OCI-LY1 (cell line): ENCODE measurements around the gene PREX1.

ENCODE experiments used
- H2AFZ ChIP-seq: fragments of 200-600 bp; sonication (generic), shearing (Covaris generic); 2 replicates; pipeline ENCODE4 v1.6.0; 2014; ENCODE audit warnings: antibody characterized with exemption, mild to moderate bottlenecking, low read length
- H3F3A ChIP-seq: fragments of 200-600 bp; sonication (generic), shearing (Covaris generic); 2 replicates; pipeline ENCODE4 v1.6.0; 2014; ENCODE audit warnings: mild to moderate bottlenecking, antibody characterized with exemption, low read length, moderate library complexity; ENCODE audit not compliant: insufficient read depth
- H3K27ac ChIP-seq: fragments of 200-600 bp; sonication (generic); 2 replicates; pipeline ENCODE4 v1.5.1; 2014; ENCODE audit warnings: low read length, mixed run types, mild to moderate bottlenecking, low read depth; ENCODE audit not compliant: poor library complexity, severe bottlenecking
- H3K27me3 ChIP-seq: fragments of 200-600 bp; sonication (generic); 2 replicates; pipeline ENCODE4 v1.6.0; 2014; ENCODE audit warnings: antibody characterized with exemption, mild to moderate bottlenecking, low read length, moderate library complexity; ENCODE audit not compliant: insufficient read depth
- H3K36me3 ChIP-seq: fragments of 200-600 bp; sonication (generic); 2 replicates; pipeline ENCODE4 v1.6.1; 2014; ENCODE audit warnings: mild to moderate bottlenecking, antibody characterized with exemption, low read length, moderate library complexity, mixed read lengths; ENCODE audit not compliant: insufficient read depth
- H3K4me1 ChIP-seq: fragments of 200-600 bp; sonication (generic); 2 replicates; pipeline ENCODE4 v1.5.1; 2014; ENCODE audit warnings: mild to moderate bottlenecking, low read length, moderate library complexity; ENCODE audit not compliant: insufficient read depth, severe bottlenecking
- H3K4me2 ChIP-seq: fragments of 200-600 bp; sonication (generic), shearing (Covaris generic); 2 replicates; pipeline ENCODE4 v1.6.1; 2014; ENCODE audit warnings: low read length
- H3K4me3 ChIP-seq: fragments of 200-600 bp; sonication (generic); 2 replicates; pipeline ENCODE4 v1.5.1; 2014; ENCODE audit warnings: low read length, low read depth, mild to moderate bottlenecking, mixed read lengths; ENCODE audit not compliant: poor library complexity, severe bottlenecking
- H3K79me2 ChIP-seq: fragments of 200-600 bp; shearing (Covaris generic); 2 replicates; pipeline ENCODE4 v1.6.1; 2016; ENCODE audit warnings: mixed run types, low read length, mixed read lengths; ENCODE audit not compliant: insufficient read depth
- H3K9ac ChIP-seq: fragments of 200-600 bp; sonication (generic), shearing (Covaris generic); 2 replicates; pipeline ENCODE4 v1.6.1; 2014; ENCODE audit warnings: mild to moderate bottlenecking, low read length, mixed read lengths
- H3K9me2 ChIP-seq: fragments of 200-600 bp; sonication (generic), shearing (Covaris generic); 2 replicates; pipeline ENCODE4 v1.6.1; 2014; ENCODE audit warnings: low read depth, mild to moderate bottlenecking, low read length, mixed read lengths
- H3K9me3 ChIP-seq: fragments of 200-600 bp; shearing (Covaris generic); 2 replicates; pipeline ENCODE4 v1.6.1; 2014; ENCODE audit warnings: low read length, mixed read lengths
- H4K20me1 ChIP-seq: fragments of 200-600 bp; sonication (generic), shearing (Covaris generic); 2 replicates; pipeline ENCODE4 v1.6.0; 2016; ENCODE audit warnings: mild to moderate bottlenecking, low read length; ENCODE audit not compliant: insufficient read depth
- EZH2 ChIP-seq: fragments of 200-600 bp; sonication (generic), shearing (Covaris generic); IDR thresholded peaks from 2 replicates; pipeline ENCODE4 v1.8.0; 2017; ENCODE audit warnings: borderline replicate concordance, mixed run types, mild to moderate bottlenecking, antibody characterized with exemption, low read length, moderate library complexity, mixed read lengths
- TF ChIP-seq, protein P1 (sequence below): fragments of 200-600 bp; sonication (generic), shearing (Covaris generic); IDR thresholded peaks from 2 replicates; pipeline ENCODE4 v1.5.1; 2017; ENCODE audit warnings: mild to moderate bottlenecking, antibody characterized with exemption, low read length, moderate library complexity, mixed read lengths

The PREX1 gene

DNA sequence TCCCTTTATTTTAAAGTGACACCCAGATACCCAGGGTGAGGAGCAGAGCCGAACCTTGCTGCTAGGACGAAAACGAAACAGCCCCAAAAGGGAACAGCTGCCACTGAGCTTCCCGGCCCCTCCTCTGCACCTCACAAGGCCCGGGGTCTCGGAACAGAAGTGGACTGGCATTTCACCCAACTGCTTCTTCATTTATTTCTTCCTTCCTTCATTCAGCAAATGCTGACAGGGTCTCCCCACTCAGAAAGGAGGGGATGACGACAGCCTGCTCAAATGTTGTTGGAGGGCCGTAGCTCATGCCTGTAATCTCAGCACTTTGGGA is 220.3 kb downstream of the PREX1 start:
- no peaks in the 10 kb centered on the region for H3K4me1 ChIP-seq
- no peaks in the 10 kb centered on the region for H3K9me3 ChIP-seq
- no peak overlapping the region for H3K9ac ChIP-seq
- no peak overlapping the region for H3K4me3 ChIP-seq
- no peaks in the 10 kb centered on the region for H3K9me2 ChIP-seq
- H3K4me2 ChIP-seq, result no peak overlapping the region
- TF ChIP-seq, protein P1, sequence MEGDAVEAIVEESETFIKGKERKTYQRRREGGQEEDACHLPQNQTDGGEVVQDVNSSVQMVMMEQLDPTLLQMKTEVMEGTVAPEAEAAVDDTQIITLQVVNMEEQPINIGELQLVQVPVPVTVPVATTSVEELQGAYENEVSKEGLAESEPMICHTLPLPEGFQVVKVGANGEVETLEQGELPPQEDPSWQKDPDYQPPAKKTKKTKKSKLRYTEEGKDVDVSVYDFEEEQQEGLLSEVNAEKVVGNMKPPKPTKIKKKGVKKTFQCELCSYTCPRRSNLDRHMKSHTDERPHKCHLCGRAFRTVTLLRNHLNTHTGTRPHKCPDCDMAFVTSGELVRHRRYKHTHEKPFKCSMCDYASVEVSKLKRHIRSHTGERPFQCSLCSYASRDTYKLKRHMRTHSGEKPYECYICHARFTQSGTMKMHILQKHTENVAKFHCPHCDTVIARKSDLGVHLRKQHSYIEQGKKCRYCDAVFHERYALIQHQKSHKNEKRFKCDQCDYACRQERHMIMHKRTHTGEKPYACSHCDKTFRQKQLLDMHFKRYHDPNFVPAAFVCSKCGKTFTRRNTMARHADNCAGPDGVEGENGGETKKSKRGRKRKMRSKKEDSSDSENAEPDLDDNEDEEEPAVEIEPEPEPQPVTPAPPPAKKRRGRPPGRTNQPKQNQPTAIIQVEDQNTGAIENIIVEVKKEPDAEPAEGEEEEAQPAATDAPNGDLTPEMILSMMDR, result no peak
- no peak for TF ChIP-seq EZH2
- H3K79me2 ChIP-seq, result no peaks in the 10 kb centered on the region
- H4K20me1 ChIP-seq, result no peaks in the 10 kb centered on the region
- H3F3A ChIP-seq, result no peaks in the 10 kb centered on the region
- H3K36me3 ChIP-seq, result no peaks in the 10 kb centered on the region
- H2AFZ ChIP-seq, result no peak overlapping the region
- H3K27ac ChIP-seq, result no peak overlapping the region
- H3K27me3 ChIP-seq, result 0 out of 2 replicates have a peak, but pooled peaks cover 7% of the 10 kb centered on the region

DNA sequence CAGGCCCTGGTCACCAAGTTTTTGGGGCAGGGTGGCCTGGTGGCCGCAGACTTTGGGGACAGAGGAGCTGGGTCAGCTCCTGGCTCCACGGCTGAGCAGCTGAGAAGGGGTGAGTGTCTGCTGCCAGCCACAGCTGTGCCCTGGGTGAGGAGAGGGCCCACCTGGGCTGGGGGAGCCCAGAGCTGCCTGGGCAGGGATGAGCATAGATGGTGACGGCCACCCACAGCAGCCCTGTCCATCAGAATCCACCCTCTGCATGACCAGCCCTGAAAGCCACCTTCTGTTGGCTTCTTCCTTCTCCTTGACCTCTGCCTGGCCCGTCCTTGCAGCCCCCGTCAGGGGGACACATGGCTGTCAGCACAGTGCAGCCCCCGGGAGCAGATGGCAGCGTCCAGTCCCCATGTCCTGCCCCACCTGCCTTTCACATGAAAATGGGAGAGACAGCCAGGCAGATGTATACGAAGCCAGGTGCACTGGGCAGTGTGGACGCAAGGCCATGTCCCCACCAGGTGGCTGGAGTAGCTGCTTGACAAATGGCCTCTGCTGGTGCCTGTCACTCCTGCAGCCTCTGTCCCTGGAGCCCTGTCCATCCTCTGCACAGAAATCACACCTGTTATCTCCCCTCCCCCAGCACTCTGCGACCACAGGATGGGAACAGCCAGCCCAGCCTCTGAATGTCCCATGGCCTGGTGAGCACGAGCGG is 220.8 kb downstream of the PREX1 start:
- Histone ChIP-seq H3F3A (no peaks in the 10 kb centered on the region), H3K4me2 (no peak overlapping the region), H2AFZ (no peak overlapping the region), H3K4me3 (no peak overlapping the region), H3K27me3 (0 out of 2 replicates have a peak, but pooled peaks cover 4% of the 10 kb centered on the region), H3K79me2 (no peaks in the 10 kb centered on the region), H3K4me1 (no peaks in the 10 kb centered on the region), H3K36me3 (no peaks in the 10 kb centered on the region), H3K9me3 (no peaks in the 10 kb centered on the region), H3K27ac (no peak overlapping the region), H4K20me1 (no peaks in the 10 kb centered on the region), H3K9me2 (no peaks in the 10 kb centered on the region), H3K9ac (no peak overlapping the region)
- TF ChIP-seq, protein P1, result no peak
- no peak for TF ChIP-seq EZH2

DNA sequence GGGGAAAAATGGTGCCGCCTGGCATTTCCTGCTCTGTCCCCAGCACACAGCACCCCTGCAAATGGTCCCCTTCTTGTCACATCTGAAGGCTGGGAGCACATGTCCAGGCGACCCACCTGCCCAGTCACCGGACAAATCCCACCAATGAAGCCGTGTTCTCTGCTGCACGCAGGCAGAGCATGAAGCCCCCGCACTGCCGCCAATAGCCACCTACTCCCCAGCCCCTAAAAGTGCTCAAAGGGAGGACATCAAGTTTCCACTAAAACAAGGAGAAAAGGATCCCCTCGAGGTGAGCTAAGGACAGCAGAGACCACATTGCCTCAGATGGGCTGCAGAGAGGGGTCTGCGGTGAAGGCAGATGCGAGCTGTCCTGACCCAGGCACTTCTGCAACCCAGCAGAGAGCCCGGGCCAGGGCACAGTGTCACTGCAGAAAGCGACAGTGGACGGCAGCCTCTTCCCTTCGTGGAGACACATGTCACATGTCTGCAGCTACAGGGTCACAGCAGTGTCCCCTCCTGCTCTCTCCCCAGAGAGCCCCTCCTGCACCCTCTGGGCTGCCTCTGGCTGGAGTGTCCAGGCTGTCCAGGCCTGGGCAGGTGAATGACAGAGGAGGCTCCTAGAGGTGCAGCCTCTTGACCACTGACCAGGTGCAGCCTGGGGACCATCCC is 221.5 kb downstream of the PREX1 start:
- H3K36me3 ChIP-seq, result no peaks in the 10 kb centered on the region
- no peaks in the 10 kb centered on the region for H3K27me3 ChIP-seq
- no peak overlapping the region for H2AFZ ChIP-seq
- no peaks in the 10 kb centered on the region for H3K9me2 ChIP-seq
- H3K9ac ChIP-seq, result no peak overlapping the region
- H3K79me2 ChIP-seq, result no peaks in the 10 kb centered on the region
- H3K27ac ChIP-seq, result no peak overlapping the region
- no peak for TF ChIP-seq EZH2
- TF ChIP-seq, protein P1, result no peak
- no peaks in the 10 kb centered on the region for H3K9me3 ChIP-seq
- H3K4me2 ChIP-seq, result no peak overlapping the region
- no peak overlapping the region for H3K4me3 ChIP-seq
- H3K4me1 ChIP-seq, result no peaks in the 10 kb centered on the region
- no peaks in the 10 kb centered on the region for H4K20me1 ChIP-seq
- H3F3A ChIP-seq, result no peaks in the 10 kb centered on the region
